Loucy (cell line): ENCODE measurements around the gene CEP112.

Experiments used
- H2AFZ ChIP-seq: fragments of 200-600 bp; sonication (generic); 2 replicates; pipeline ENCODE4 v1.6.0; 2016; ENCODE audit warnings: antibody characterized with exemption, mild to moderate bottlenecking, low read length, moderate library complexity
- H3F3A ChIP-seq: fragments of 200-600 bp; 2 replicates; pipeline ENCODE4 v1.6.0; 2016; ENCODE audit warnings: antibody characterized with exemption, low read depth, mild to moderate bottlenecking
- H3K27me3 ChIP-seq: fragments of 200-600 bp; sonication (generic); 2 replicates; pipeline ENCODE4 v1.6.1; 2014; ENCODE audit warnings: low read length, mild to moderate bottlenecking; ENCODE audit not compliant: insufficient read depth, poor library complexity, severe bottlenecking
- H3K36me3 ChIP-seq: fragments of 200-600 bp; sonication (generic); 2 replicates; pipeline ENCODE4 v1.6.1; 2016; ENCODE audit warnings: low read length; ENCODE audit not compliant: insufficient read depth
- H3K4me1 ChIP-seq: fragments of 200-600 bp; sonication (generic); 2 replicates; pipeline ENCODE4 v1.5.1; 2014; ENCODE audit warnings: low read length, mild to moderate bottlenecking; ENCODE audit not compliant: insufficient read depth, poor library complexity, severe bottlenecking
- H3K4me2 ChIP-seq: fragments of 200-600 bp; sonication (generic); 2 replicates; pipeline ENCODE4 v1.6.0; 2014; ENCODE audit warnings: antibody characterized with exemption, low read length, low read depth, mild to moderate bottlenecking; ENCODE audit not compliant: poor library complexity, severe bottlenecking
- H3K4me3 ChIP-seq: fragments of 200-600 bp; sonication (generic); 2 replicates; pipeline ENCODE4 v1.5.1; 2014; ENCODE audit warnings: low read length, mild to moderate bottlenecking, mixed read lengths; ENCODE audit not compliant: poor library complexity, severe bottlenecking
- H3K79me2 ChIP-seq: fragments of 200-600 bp; sonication (generic); 2 replicates; pipeline ENCODE4 v1.6.1; 2014; ENCODE audit warnings: low read length; ENCODE audit not compliant: insufficient read depth
- H3K9ac ChIP-seq: fragments of 200-600 bp; sonication (generic); 2 replicates; pipeline ENCODE4 v1.6.0; 2014; ENCODE audit warnings: mild to moderate bottlenecking, low read depth, low read length, moderate library complexity; ENCODE audit not compliant: poor library complexity, severe bottlenecking
- H3K9me2 ChIP-seq: fragments of 200-600 bp; sonication (generic); replicated peaks from 2 replicates; pipeline ENCODE4 v1.6.1; 2016; ENCODE audit warnings: low read depth, low read length, mixed read lengths
- H3K9me3 ChIP-seq: fragments of 200-600 bp; sonication (generic); 2 replicates; pipeline ENCODE4 v1.6.1; 2014; ENCODE audit warnings: mild to moderate bottlenecking, antibody characterized with exemption, low read length, low read depth; ENCODE audit not compliant: insufficient read depth
- H4K20me1 ChIP-seq: fragments of 200-600 bp; sonication (generic); 2 replicates; pipeline ENCODE4 v1.6.0; 2014; ENCODE audit warnings: antibody characterized with exemption, low read length, mild to moderate bottlenecking; ENCODE audit not compliant: insufficient read depth, poor library complexity, severe bottlenecking
- CTCF ChIP-seq: fragments of 200-600 bp; sonication (generic); conservative IDR thresholded peaks from 2 replicates; pipeline ENCODE4 v1.5.1; 2014; ENCODE audit warnings: mild to moderate bottlenecking, antibody characterized with exemption, low read length
- EZH2phosphoT487 ChIP-seq: fragments of 200-600 bp; IDR thresholded peaks from 2 replicates; pipeline ENCODE4 v1.6.1; 2018; ENCODE audit warnings: antibody characterized with exemption, mild to moderate bottlenecking, moderate library complexity, borderline replicate concordance

Gene CEP112

GRCh38 chr17:66126231-66126630 is 65.7 kb downstream of the CEP112 start:
- no peaks in the 10 kb centered on the region for H3F3A ChIP-seq
- no peaks in the 10 kb centered on the region for H3K9me2 ChIP-seq
- H3K4me2 ChIP-seq, result no peak overlapping the region
- no peaks in the 10 kb centered on the region for H3K27me3 ChIP-seq
- no peak overlapping the region for H2AFZ ChIP-seq
- no peak overlapping the region for H3K4me3 ChIP-seq
- no peaks in the 10 kb centered on the region for H3K79me2 ChIP-seq
- no peak for TF ChIP-seq CTCF
- TF ChIP-seq EZH2phosphoT487, result no peak
- no peaks in the 10 kb centered on the region for H3K36me3 ChIP-seq
- no peak overlapping the region for H3K9ac ChIP-seq
- no peaks in the 10 kb centered on the region for H4K20me1 ChIP-seq
- H3K9me3 ChIP-seq, result no peaks in the 10 kb centered on the region
- no peaks in the 10 kb centered on the region for H3K4me1 ChIP-seq

DNA sequence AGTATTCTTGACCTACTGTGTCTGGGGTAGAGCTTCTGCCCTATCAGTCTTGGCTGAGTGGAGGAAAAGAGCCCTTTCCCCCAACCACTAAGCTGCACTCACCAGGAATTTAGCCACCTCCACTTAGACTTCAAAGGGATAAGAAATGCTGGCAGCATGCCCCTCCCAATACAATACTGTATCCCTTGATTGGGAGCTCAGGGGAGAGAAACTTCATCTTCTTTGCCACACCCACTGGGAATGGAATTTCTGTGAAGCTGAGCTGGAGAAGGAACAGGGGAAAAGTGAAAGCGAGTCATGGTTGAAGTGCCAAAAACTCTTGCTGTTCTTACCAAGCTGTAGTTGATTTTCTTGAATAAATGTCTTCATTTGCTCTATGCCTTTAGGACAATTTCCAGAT is 68.8 kb downstream of the CEP112 start:
- Histone ChIP-seq H2AFZ (no peak overlapping the region), H3F3A (no peaks in the 10 kb centered on the region), H3K27me3 (no peaks in the 10 kb centered on the region), H3K9me2 (no peaks in the 10 kb centered on the region), H3K4me3 (no peak overlapping the region), H3K4me2 (no peak overlapping the region), H4K20me1 (no peaks in the 10 kb centered on the region), H3K36me3 (no peaks in the 10 kb centered on the region), H3K4me1 (no peaks in the 10 kb centered on the region), H3K79me2 (no peaks in the 10 kb centered on the region), H3K9ac (no peak overlapping the region), H3K9me3 (no peaks in the 10 kb centered on the region)
- TF ChIP-seq CTCF, result no peak
- no peak for TF ChIP-seq EZH2phosphoT487

DNA sequence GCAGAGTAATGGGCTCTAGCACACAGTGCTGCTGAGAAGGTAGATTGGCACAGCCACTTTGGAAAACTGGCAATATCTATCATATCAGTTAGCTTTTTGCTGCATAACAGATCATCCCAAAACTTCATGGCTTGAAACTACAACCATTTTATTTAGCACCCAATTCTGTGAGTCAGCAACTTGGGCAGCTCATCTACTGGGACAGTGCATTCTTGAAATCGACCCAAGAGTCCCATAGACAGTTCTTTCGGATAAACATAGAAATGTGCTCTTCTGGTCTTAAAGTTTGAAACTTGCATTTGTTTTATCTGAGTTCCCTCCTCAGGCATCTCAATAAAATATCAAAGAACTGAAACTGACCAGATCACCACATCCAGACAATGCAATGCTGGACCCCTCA is 76.7 kb downstream of the CEP112 start:
- H3K9ac ChIP-seq, result no peak overlapping the region
- H3K4me1 ChIP-seq, result no peaks in the 10 kb centered on the region
- H3K36me3 ChIP-seq, result no peaks in the 10 kb centered on the region
- H3K4me2 ChIP-seq, result no peak overlapping the region
- no peaks in the 10 kb centered on the region for H3F3A ChIP-seq
- H3K4me3 ChIP-seq, result no peak overlapping the region
- H4K20me1 ChIP-seq, result no peaks in the 10 kb centered on the region
- no peaks in the 10 kb centered on the region for H3K9me2 ChIP-seq
- no peak overlapping the region for H2AFZ ChIP-seq
- TF ChIP-seq CTCF (no peak), EZH2phosphoT487 (no peak)
- H3K27me3 ChIP-seq, result no peaks in the 10 kb centered on the region
- H3K79me2 ChIP-seq, result no peaks in the 10 kb centered on the region
- H3K9me3 ChIP-seq, result no peaks in the 10 kb centered on the region
